Activated T-helper 9 cell treated with anti-CD3 and anti-CD28 coated beads, Interleukin-2, amount 50 U/mL, for 16 hours (primary cell): ENCODE data around the gene MAGI1.
"Not testable (repeated sequence)": the region's sequence is repeated elsewhere in the genome, so short reads cannot be mapped to it uniquely, and the experiment has no call there.

Experiments used
- DNase-seq: peaks from one replicate; pipeline ENCODE4 v3.0.0-alpha.2; 2020; ENCODE audit warnings: low read depth

Gene MAGI1

DNA sequence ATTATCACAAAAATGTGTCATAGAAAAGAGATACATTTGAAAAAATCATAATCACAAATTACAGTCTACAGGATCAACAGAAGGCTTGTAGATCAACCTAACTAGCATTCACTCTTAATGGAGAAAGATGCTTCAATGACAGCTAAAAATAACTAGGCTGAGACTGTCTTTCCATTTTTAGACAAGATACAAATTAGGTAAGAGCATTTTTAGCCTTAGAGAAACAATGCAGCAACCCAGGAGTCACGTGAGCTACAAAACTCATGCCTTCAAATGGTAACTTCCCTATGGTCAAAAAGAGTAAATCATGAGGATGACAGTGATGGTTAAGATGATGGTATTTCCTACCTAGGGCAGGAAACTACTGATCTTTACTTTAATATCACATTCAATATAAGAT, 415.4 kb downstream of the MAGI1 start:
- DNase-seq: no peak

DNA sequence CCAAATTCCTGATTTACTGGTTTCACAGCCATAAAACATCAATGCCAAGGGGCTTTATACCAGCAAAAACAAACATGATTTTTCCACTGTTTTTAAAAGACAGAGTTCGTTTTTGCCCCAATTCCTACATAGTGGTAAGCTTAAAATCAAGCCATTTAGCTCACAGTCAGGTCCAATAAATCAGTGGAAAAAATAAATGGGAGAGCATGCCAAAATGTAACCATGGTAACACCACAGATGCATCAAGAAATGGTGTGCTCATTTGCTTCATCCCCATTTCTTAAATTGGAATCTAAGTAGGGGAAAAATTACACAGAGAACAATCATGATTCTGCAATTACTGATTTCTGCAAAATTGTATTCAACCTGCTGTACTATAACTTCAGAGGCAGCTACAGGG, 418.8 kb downstream of the MAGI1 start:
- DNase-seq: no peak

DNA sequence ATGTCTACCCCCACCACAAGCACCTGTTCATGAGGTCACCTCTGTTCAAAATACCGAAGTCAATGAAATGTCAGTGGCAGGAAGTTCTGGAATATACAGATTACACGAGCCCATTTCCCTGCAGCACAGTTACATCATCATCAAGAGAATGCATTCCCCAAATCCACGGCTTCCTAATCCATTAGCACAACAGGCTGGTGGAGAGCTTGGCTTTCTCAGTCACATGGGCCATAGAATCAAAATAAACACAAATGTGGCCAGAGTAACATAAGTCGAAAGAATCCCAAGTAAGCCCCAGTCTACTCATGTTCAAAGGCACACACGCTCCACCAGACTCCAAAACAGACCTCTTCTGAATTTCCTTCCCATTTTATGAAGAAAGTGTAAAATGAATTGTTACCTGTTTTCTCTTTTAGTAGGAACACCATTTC, 419.3 kb downstream of the MAGI1 start:
- DNase-seq: no peak

DNA sequence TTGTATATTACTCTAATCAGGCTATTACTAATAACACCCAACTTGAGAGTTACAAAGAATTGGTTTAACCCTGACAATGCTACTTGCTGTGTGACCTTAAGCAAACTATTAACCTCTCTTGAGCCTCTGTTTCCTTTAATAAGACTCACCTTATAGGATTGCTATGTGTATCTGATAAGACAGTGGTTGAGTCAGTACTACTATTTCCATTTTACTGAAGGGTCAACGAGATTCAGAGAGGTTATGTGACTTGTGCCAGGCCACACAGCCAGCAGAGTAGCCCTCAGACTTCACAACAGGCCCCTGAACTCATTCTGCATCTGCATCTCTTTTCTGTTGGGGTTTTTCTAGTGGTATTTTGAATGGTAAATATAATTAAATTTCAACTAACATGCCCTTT, 420.1 kb downstream of the MAGI1 start:
- DNase-seq: no peak

DNA sequence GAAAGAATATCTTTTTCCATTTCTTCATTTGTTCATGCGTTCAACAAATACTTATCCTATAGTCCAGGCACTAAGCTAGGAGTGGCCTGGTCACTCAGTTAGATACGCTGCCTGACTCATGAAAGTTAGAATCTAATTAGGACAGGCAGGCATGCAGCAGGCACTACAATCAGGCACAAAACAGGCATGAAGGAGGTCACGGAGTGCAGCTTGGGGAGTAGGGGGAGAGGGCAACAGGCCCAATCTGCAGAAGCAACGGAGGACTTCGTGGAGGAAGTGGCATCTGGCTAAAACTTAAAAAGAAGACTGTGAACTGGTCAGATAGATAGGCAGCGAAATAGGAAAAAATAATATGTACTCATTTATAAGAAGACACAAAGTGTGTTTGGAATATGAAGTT, 420.9 kb downstream of the MAGI1 start:
- DNase-seq: no peak

DNA sequence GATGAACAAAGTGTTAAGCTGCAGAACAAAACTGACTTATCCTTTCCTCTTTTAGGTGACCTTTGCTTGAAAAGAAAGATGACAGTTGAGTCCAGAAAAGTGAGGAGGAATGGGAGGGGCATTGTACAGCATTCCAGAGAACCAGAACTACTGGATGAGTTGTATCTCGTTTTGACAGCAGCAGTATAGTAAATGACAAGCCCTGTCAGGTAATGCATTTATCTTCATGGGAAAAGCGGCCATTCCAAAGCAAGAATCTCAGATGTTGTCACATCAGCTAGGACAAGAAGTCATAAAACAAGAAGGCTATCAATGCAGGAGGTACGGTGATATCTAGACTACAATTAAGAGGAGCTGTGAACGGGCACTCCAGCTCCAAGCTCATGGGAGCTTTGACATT, 421.5 kb downstream of the MAGI1 start:
- DNase-seq: no peak

DNA sequence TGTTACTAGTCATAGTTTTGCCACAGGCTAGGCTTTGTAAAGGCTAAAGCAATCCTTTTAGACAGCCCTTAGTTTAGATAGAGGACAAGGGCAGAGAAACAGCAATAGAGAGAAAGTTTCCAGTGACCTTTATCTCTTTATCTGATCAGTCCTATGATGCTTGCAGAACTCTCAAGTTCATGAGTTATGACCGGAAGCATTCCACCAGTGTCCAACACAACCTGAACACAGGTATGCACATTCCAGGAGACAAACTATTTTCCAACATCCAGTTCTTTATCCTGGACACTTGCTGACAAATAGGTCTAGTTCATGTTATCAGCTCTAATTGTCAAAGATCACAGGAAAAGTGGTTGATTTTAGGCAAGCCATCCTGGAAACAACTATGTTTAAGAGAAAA, 422.2 kb downstream of the MAGI1 start:
- DNase-seq: no peak

DNA sequence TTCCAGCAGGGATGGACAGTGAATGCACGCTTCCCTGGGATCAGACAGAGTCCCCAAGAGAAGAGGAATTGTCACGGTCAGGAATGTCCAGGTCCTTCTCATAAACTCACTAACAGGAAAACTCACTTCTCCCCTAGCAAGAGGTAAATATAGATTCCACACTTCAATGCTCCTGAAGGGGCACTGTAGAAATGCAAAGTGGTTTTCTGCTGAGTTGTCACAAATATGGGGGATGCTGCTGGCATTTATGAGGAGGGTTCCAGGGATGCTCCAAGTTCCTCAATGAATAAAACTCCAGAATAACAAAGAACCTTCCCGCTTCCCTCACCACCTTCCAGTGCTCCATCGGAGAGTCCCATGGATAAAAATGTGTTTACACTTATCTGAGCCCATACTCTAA, 423.4 kb downstream of the MAGI1 start:
- DNase-seq: no peak

DNA sequence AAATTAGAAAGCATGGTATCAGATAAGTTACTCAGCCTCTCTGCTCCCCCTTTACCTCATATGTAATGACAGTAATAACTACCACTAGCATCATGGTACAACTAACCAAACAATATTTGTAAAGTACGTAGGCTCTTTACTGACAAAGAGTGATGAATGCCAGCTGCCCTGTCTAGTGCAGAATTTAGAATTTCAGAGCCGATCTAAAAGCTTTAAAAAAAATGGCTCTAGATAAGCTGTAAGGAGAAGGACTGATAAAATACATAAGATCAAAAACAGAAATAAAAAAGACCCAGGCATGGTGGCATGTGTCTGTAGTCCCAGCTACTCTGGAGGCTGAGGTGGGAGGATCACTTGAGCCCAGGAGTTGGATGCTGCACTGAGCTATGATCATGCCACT, 424.1 kb downstream of the MAGI1 start:
- DNase-seq: no peak

DNA sequence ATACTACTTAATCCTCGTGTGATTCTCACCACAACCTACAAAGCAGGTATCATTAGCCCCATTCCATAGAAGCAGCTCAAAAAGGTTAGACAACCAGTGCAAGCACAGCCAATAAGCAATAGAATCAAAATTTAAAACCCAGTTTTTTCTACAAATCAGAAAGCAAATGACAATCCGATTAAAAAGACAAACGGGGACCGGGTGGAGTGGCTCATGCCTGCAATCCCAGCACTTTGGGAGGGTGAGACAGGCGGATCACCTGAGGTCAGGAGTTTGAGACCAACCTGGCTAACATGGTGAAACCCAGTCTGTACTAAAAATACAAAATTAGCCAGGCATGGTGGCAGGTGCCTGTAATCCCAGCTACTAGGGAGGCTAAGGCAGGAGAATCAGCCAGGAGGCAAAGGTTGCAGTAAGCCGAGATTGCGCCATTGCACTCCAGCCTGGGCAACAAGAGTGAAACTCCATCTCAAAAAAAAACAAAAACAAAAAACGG, 430.7 kb downstream of the MAGI1 start:
- DNase-seq: not testable (repeated sequence)

DNA sequence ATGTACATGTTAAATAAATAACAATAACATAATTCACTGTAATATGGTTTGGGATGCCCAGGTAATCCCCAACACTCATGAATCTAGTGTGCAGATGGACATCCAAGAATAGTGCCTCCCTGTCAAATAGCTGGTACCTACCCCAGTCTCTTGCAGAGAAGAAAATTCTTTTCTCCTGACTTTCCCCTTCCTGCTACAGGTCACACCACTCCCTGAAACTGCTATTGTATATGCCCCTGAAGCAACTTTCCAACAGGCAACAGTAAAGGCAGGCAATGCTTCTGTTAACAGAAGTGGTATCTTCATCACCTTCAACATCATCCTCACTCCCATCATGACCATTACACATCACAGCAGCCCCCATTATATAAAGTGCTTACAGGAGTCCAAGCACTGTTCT, 431.6 kb downstream of the MAGI1 start:
- no peak for DNase-seq

DNA sequence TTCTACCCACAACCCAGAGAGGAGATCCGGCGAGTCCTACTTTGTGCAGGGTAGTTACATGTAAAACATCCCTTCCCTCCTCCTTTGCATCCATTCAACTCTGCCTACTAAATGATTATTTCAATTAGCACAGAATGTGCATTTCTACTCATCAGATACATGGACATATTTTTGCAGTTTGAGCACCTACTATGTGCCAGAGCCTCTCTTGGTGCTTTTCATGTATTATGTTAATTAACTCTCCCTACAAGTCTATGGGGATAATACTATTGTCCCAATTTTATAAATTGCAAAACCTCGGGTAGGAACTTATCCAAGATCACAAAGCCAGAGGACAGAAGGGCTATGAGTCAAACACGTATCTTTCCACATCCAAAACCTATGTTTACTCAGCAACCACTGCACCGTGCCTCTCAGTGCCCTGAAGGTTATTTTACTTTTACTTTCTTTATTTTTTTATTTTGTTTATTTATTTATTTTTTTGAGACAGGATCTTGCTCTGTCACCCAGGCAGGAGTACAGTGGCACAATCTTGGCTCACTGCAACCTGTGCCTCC, 432.8 kb downstream of the MAGI1 start:
- no peak for DNase-seq

DNA sequence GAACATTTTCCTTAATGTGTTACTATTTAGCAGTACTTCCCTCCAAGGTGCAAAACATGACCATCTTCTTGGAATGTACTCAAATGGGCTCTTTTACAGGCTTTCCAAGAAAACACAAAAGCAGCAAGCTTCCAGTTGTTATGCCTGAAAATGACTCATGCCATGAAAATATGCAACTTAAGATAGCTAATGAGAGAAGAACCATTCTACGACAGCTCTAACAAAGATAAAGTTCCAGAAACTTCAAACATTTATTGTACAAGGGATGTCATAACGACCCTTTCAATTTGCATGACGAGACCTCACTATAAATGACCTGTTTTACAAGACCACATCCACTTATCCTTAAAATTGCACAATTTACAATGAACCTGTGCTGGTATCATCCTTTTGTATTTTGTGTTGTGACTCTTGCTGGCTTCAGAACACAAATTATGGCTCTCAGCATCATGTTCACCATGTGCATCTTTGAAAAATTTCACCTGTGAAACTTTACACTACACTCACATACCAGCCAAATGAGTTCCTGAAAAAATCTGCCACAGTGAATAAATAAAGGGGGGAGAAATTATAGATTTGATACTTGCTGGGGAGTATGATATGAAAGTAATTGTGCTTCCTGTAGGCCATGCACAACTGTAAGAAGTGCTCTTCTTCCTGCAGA, 433.7 kb downstream of the MAGI1 start:
- DNase-seq: no peak

DNA sequence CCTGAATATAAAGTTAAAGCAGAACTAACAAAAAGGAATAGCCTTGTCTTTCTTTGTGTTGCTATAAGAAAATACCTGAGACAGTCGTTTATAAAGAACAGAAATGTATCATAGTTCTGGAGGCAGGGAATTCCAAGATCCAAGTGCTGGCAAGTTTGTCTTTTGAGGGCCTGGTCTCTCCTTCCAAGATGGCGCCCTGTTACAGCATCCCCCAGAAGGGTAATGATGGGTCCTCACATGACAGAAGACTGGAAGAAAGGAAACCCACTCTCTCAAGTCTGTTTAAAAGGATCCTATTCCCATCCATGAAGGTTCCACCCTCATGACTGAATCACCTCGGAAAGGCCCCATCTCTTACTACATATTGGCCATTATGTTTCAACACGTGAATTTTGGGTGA, 435.1 kb downstream of the MAGI1 start:
- no peak for DNase-seq

DNA sequence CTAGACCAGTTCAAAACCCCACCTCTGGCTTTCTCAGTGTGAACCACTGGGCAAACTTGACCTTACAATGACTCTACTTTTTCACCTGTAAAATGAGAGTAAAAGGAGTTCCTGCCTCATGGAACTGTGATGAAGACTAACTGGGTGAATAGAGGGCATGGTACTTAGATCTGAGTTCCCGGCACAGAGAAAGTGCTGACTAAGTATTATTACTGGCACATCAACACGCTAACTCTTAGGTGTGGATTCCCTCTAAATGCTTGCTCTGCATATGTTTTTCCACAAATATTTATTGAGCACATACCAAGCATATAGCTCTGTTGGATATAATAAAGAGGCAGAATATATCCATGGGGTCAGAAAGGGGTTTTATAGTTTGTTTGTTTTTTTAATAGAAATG, 437.8 kb downstream of the MAGI1 start:
- DNase-seq: no peak

DNA sequence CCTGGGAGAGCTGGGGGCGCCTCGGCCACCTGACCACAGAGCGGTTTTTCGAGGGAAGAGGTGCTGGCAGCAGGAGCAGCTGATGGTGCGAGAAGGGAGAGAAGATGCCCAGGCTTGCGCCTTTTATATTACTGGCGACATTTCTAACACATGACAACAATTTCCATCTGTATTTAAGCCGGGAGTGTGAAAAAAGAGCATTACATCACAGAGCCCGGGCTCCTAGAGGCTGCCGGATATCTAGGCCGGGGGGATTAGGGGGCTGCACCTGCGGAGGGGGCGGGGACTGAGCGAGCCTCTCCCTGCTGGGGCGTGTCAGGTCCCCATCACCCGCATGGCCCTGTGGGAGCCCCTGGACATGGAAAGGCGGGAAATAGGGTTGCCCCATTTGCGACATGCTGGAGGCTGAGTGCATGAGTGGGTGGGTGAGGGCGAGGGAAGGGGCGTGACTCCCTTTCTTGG, 440.7 kb downstream of the MAGI1 start:
- no peak for DNase-seq

DNA sequence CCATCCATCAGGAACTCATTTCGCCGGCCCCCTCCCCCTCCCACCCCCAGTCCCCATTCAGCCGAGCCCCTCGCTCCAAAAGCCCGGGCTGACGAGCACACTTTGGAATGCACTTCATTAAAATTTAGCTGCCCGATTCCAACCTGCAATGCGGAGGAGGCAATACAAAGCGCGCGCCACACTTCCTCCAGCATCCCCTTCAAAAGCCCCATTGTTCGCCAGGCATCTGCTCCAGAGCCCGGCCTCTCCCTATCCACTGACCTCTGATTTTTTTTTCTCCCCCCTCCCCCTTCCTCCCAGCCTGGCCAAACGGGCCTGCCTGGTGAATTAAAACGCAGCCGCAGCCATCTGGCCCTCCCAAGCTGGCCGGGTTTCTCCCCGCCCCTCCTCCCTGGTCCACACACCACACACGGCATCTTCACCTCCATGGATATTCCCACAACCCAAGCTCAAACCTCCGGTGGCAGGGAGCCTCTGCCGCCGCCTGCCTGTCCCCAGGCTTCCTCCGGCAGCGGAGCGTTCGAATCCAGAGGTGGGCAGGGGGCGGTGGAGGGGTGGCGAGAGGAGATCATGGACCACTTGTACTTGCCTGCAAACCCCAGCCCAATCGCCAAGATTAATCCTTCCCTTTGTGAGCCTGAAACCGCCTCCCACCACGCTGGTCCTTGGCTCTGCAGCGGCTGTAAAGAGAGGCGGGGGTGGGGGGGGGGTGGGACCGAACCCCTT, 441.3 kb downstream of the MAGI1 start:
- DNase-seq: no peak

DNA sequence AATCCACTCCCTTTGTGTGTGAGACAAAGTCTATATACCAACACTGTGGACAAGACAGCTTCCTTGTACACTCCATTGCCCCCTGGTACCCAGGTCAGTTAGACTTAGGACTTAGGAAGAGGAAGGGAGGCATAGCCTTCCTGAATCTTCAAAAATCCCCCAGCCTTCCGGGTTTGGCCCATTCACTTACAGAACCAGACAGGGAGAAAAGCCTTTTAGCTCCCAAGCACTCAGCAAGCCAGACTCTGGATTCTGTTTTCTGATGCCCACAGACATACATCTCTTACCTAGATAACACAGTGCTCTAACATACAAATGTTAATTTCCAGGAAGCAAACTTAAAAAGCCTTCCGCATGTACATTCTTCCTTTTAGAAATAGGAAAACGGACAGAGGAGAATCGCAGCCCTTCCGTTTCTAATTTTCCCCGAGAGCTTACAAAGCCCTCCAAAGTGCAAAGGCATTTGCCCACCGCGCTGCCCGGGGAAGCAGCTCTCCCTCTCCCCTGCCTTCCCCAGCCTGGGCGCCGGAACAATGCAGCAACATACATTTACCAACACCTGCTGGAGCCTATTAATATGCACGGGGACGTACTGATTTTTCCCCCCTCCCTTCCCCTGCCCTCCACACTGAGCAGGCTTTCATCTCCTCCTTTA, 442.0 kb downstream of the MAGI1 start:
- DNase-seq: no peak

DNA sequence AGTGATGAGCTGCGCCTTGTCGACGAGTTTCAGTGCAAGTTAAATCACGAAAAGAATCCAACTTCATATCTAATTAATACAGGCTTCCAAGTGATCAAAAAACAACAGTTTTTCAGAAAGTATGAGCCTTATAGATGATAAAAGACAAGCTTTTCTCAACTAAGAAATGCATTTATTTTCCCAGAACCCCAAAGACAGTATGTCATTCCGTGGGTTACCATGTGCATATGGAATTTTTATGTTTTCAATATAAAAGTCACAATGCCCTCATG, 442.8 kb downstream of the MAGI1 start:
- no peak for DNase-seq

DNA sequence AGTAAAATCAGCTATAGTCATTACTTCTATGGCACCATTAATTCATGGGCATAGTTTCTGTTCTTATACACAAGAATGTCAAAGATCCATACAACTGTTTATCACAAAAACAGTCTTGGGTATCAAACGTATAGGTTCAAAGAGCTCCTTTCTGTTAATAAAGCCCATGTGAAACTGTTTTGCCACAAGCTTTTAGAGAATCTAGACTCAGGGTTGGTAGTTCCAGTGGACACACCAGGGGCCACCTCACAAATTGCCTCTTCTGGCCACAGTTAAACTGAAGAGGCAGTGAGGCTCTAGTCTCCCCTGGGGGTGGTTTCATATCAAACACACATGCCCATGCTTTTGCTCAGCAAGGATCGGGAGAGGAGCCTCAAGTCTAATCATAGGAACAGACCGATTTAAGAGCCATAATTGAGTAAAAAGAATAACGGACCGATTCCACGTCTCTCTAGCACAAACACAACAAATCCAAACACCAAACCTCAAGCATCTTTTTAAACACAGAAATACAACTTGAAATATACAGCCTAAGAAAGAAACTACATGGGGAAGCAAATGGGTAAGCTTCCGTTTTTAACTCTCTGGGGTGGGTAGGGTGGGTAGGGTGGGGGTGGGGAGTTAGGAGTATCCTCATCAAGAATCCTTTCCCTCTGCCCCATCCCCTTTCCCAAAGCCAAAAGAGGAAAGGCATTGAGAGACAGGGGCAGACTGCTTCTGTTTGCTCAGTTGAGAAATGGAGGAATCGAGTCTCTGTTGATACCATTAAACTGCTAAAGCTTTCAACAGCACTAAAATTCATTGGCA, 443.3 kb downstream of the MAGI1 start:
- DNase-seq: no peak

DNA sequence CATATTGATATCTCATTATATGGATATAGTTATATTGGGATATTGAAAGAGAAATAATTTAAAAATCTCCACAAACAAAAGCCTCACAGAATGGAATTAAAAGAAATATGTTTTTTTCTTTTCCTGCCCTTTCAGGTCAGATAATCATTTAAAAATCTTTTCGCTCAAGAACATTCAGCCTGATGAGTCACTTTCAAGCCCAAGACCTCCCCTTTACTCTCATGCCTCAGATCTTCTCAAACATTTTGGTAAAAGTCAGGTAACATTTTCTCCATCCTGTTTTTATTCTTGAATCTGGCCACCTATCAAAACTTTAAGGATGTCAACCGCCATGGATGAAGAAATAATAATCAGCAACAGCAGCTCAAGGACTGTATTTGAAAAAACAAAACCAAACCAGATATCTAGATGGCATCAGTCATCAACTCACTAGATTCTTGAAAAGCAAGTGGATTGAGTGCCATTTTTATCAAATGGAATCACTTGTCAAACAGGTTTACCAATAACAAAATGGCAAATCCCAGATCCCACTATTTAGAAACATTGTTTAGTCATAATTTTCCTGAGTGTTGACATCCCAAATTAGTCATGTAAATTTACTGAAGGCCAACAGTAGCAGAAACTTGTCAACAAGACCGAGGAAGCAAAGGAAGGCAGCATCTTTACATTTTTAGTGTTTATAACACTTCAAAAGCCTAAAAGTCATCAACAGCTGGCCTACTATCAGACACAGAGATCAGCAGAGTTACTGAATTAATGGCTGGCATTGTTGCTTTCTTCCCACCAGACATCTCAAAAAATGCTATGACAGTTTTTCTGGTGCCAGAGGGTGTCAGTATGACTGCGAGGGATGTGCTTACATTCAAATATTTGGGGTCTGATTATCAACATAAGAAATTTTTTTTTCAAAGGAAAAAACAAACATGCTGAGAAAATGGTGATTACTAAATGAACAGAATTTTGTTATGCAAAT, 444.7 kb downstream of the MAGI1 start:
- no peak for DNase-seq
